PC-3 (cell line): ENCODE results near the gene SCAP. TPM values are rescaled to one million over a fixed set of nuclear protein-coding genes. Genes with fewer than 3 reads are reported as not detected.

Source experiments
- ATAC-seq: fragments of 200-7000 bp; cut with Tn5 transposase; 2 replicates; pipeline ENCODE4 v1.9.1; 2020; ENCODE audit warnings: mild to moderate bottlenecking, moderate library complexity
- BruUV-seq: library from RNA; stranded (reverse); fragments of 400-500 nt; replicated peaks from 2 replicates; lab custom pipeline; 2021; lab: Mats Ljungman, UMichigan
- CTCF ChIA-PET: fragments of 300-600 bp; sonication (Branson Sonifier 250); formaldehyde crosslinking; loops from one replicate; lab custom pipeline; 2022; ENCODE audit warnings: antibody characterized with exemption; lab: Charles Lee
- POLR2A ChIA-PET: fragments of 300-600 bp; sonication (Branson Sonifier 250); formaldehyde crosslinking; loops from one replicate; lab custom pipeline; 2022; ENCODE audit warnings: antibody characterized with exemption; ENCODE audit not compliant: unreplicated experiment; lab: Charles Lee
- DNase-seq: peaks from one replicate; pipeline ENCODE4 v3.0.0-alpha.2; 2015
- H2AFZ ChIP-seq: fragments of 300-600 bp; sonication (generic); 2 replicates; pipeline ENCODE4 v1.6.0; 2016; ENCODE audit warnings: antibody characterized with exemption, low read length
- H3F3A ChIP-seq: fragments of 300-600 bp; sonication (generic); one replicate; pipeline ENCODE4 v1.6.0; 2017; ENCODE audit warnings: antibody characterized with exemption, low read length, control low read depth, mild to moderate bottlenecking; ENCODE audit not compliant: unreplicated experiment
- H3K27ac ChIP-seq: fragments of 300-600 bp; sonication (generic); 2 replicates; pipeline ENCODE4 v1.5.1; 2016; ENCODE audit warnings: mild to moderate bottlenecking, low read length
- H3K27me3 ChIP-seq: fragments of 300-600 bp; sonication (generic); 2 replicates; pipeline ENCODE4 v1.6.1; 2016; ENCODE audit warnings: low read length, mixed read lengths
- H3K36me3 ChIP-seq: fragments of 300-600 bp; sonication (generic); 2 replicates; pipeline ENCODE4 v1.6.1; 2016; ENCODE audit warnings: low read depth, mixed run types, low read length, mixed read lengths
- H3K4me1 ChIP-seq: fragments of 300-600 bp; sonication (generic); 2 replicates; pipeline ENCODE4 v1.5.1; 2016; ENCODE audit warnings: low read length; ENCODE audit not compliant: insufficient read depth
- H3K4me2 ChIP-seq: fragments of 300-600 bp; sonication (generic); 2 replicates; pipeline ENCODE4 v1.6.0; 2016; ENCODE audit warnings: low read length
- H3K4me3 ChIP-seq: fragments of 300-600 bp; sonication (generic); 2 replicates; pipeline ENCODE4 v1.5.1; 2016; ENCODE audit warnings: mild to moderate bottlenecking, low read length, mixed read lengths
- H3K79me2 ChIP-seq: fragments of 300-600 bp; sonication (generic); 2 replicates; pipeline ENCODE4 v1.6.1; 2017; ENCODE audit warnings: low read length, mixed read lengths
- H3K9ac ChIP-seq: fragments of 300-600 bp; sonication (generic); 2 replicates; pipeline ENCODE4 v1.6.0; 2016; ENCODE audit warnings: mild to moderate bottlenecking, low read length
- H3K9me2 ChIP-seq: fragments of 300-600 bp; sonication (generic); replicated peaks from 2 replicates; pipeline ENCODE4 v1.6.1; 2016; ENCODE audit warnings: mixed run types, low read length, mixed read lengths
- H3K9me3 ChIP-seq: fragments of 300-600 bp; sonication (generic); 2 replicates; pipeline ENCODE4 v1.6.1; 2016; ENCODE audit warnings: low read length, mixed read lengths
- H4K20me1 ChIP-seq: fragments of 300-600 bp; sonication (generic); 2 replicates; pipeline ENCODE4 v1.6.1; 2016; ENCODE audit warnings: low read length, mixed read lengths
- CTCF ChIP-seq: fragments of 300-600 bp; sonication (generic); conservative IDR thresholded peaks from 2 replicates; pipeline ENCODE4 v1.5.1; 2017; ENCODE audit warnings: antibody characterized with exemption, low read depth, mild to moderate bottlenecking, low read length
- EZH2 ChIP-seq: fragments of 300-600 bp; sonication (generic); IDR thresholded peaks from one replicate; pipeline ENCODE4 v1.6.1; 2017; ENCODE audit warnings: antibody characterized with exemption, mild to moderate bottlenecking, low read length; ENCODE audit not compliant: unreplicated experiment
- EZH2phosphoT487 ChIP-seq: fragments of 300-600 bp; sonication (generic); IDR thresholded peaks from 2 replicates; pipeline ENCODE4 v1.6.1; 2018; ENCODE audit warnings: mild to moderate bottlenecking, antibody characterized with exemption, low read length, borderline replicate concordance
- intact Hi-C: fragments of 100-400 bp; cut with micrococcal nuclease; formaldehyde crosslinking; loops from 2 replicates; pipeline ENCODE4 v1.9.0; 2023
- total RNA-seq: library from RNA; depleted of rRNA; stranded (reverse); fragments of >200 nt; gene quantifications from 2 replicates; pipeline ENCODE4 v1.2.3, GENCODE V29; 2014

Gene SCAP
- total RNA-seq, 1 experiment from 2014 or later, result 84.7 TPM

GRCh38 chr3:47491186-47491585, 15.4 kb upstream of the SCAP start:
- TF ChIP-seq CTCF (no peak), EZH2 (no peak), EZH2phosphoT487 (no peak)
- no peak for ATAC-seq
- H3K4me1 ChIP-seq, result no peaks in the 10 kb centered on the region
- H3K27ac ChIP-seq, result no peak overlapping the region
- no peak overlapping the region for H3K9ac ChIP-seq
- no peak overlapping the region for H3K4me3 ChIP-seq
- no peak overlapping the region for H2AFZ ChIP-seq
- no peaks in the 10 kb centered on the region for H3K9me3 ChIP-seq
- no peak for DNase-seq
- ChIA-PET CTCF (no interaction called here), POLR2A (no interaction called here)
- intact Hi-C loops, result no loop called here
- H4K20me1 ChIP-seq, result no peaks in the 10 kb centered on the region
- no peaks in the 10 kb centered on the region for H3K79me2 ChIP-seq
- no peaks in the 10 kb centered on the region for H3F3A ChIP-seq
- H3K4me2 ChIP-seq, result no peak overlapping the region
- H3K36me3 ChIP-seq, result peaks cover 6% of the 10 kb centered on the region; the same call in 1 of the 2 replicates
- H3K9me2 ChIP-seq, result no peaks in the 10 kb centered on the region
- BruUV-seq, result TSS peak; percentile 10
- no peaks in the 10 kb centered on the region for H3K27me3 ChIP-seq

GRCh38 chr3:47487265-47487664, 11.5 kb upstream of the SCAP start:
- Histone ChIP-seq H2AFZ (no peak overlapping the region), H3K27me3 (no peaks in the 10 kb centered on the region), H3F3A (no peaks in the 10 kb centered on the region), H3K36me3 (no peaks in the 10 kb centered on the region), H3K9ac (no peak overlapping the region), H3K9me3 (no peaks in the 10 kb centered on the region), H3K79me2 (no peaks in the 10 kb centered on the region), H3K9me2 (no peaks in the 10 kb centered on the region), H3K4me1 (peaks cover 6% of the 10 kb centered on the region; the same call in 1 of the 2 replicates), H3K4me3 (no peak overlapping the region), H4K20me1 (no peaks in the 10 kb centered on the region), H3K27ac (no peak overlapping the region), H3K4me2 (no peak overlapping the region)
- ChIA-PET CTCF (interaction anchor here (0.5 kb wide), 1 partner anchor 44 kb away, joined by 3 read pairs; no protein-coding TSS in a partner anchor), POLR2A (no interaction called here)
- DNase-seq (no peak), ATAC-seq (no peak)
- intact Hi-C loops, result no loop called here
- no TSS peak for BruUV-seq
- TF ChIP-seq CTCF, result no peak
- no peak for TF ChIP-seq EZH2phosphoT487
- TF ChIP-seq EZH2, result no peak

- Histone ChIP-seq H4K20me1 (no peaks in the 10 kb centered on the region), H3K4me3 (no peak overlapping the region), H3K9ac (no peak overlapping the region), H3K4me2 (no peak overlapping the region), H3K9me2 (no peaks in the 10 kb centered on the region), H3K27me3 (no peaks in the 10 kb centered on the region), H3K79me2 (no peaks in the 10 kb centered on the region), H3F3A (no peaks in the 10 kb centered on the region), H3K27ac (peak overlapping the region; percentile 24), H2AFZ (no peak overlapping the region), H3K9me3 (no peaks in the 10 kb centered on the region), H3K36me3 (no peaks in the 10 kb centered on the region), H3K4me1 (peaks cover 6% of the 10 kb centered on the region; the same call in 1 of the 2 replicates)
- BruUV-seq, result no TSS peak
- DNase-seq (peak; percentile 71), ATAC-seq (peak; percentile 97)
- POLR2A ChIA-PET, result interaction anchor here (0.6 kb wide), 1 partner anchor 37 kb away, joined by 3 read pairs; no protein-coding TSS in a partner anchor
- CTCF ChIA-PET, result interaction anchor here (1.1 kb wide), 1 partner anchor 65 kb away, joined by 3 read pairs; no protein-coding TSS in a partner anchor
- intact Hi-C loops, result no loop called here
- TF ChIP-seq EZH2 (no peak), CTCF (no peak), EZH2phosphoT487 (no peak)
These were observed 10.1 kb upstream of the SCAP start for GRCh38 chr3:47485812-47486211.
